ENCODE results near the gene PRKCZ.
A peak's percentile ranks its signal among the peaks of the same experiment; 100 is the strongest.
"Not testable (repeated sequence)": the region's sequence is repeated elsewhere in the genome, so short reads cannot be mapped to it uniquely, and the experiment has no call there.

Gene PRKCZ

GRCh38 chr1:2085080-2085479 is 34.9 kb downstream of the PRKCZ start:
- DNase-seq (ENCODE audit: low spot score) = no peak

DNA sequence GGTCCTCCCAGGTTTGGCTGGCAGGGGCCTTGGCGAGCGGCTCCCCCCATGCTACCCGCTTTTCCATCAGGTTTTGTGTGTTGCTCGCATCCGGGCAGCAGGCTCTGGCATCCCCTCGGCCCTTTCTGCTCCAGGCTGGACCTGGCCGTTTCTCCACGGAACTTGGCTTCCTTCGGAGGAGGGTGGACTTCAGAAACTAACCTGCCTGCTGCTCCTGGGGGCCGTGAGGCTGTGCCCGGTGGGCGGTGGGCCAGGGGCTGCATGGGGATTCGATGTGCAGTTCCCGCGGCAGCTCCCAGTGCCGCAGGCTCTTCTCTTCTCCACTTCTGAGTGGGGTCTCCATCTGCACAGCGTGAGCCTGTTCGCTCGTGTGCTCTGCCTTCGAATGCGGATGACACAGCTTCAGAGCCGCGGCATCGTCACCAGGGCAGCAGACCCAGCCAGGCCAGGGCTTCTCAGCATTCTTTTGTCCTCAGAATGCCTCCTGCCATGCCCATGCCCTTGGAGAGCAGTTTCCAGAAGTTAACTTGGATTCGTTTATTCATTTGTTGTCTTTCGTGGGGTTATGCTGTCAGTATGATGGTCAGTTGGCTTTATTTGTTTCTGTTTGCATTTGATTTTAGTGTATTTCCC is 36.4 kb downstream of the PRKCZ start:
- DNase-seq (ENCODE audit: low spot score) = no peak

- DNase-seq (ENCODE audit: low spot score) = no peak
These were observed 37.6 kb downstream of the PRKCZ start for GRCh38 chr1:2087766-2088165.

GRCh38 chr1:2088458-2088857 is 38.2 kb downstream of the PRKCZ start:
- DNase-seq (ENCODE audit: low spot score) = no peak

GRCh38 chr1:2089051-2089450 is 38.8 kb downstream of the PRKCZ start:
- DNase-seq (ENCODE audit: low spot score) = no peak

GRCh38 chr1:2090216-2090890 is 40.1 kb downstream of the PRKCZ start:
- no peak for DNase-seq (ENCODE audit: low spot score)

DNA sequence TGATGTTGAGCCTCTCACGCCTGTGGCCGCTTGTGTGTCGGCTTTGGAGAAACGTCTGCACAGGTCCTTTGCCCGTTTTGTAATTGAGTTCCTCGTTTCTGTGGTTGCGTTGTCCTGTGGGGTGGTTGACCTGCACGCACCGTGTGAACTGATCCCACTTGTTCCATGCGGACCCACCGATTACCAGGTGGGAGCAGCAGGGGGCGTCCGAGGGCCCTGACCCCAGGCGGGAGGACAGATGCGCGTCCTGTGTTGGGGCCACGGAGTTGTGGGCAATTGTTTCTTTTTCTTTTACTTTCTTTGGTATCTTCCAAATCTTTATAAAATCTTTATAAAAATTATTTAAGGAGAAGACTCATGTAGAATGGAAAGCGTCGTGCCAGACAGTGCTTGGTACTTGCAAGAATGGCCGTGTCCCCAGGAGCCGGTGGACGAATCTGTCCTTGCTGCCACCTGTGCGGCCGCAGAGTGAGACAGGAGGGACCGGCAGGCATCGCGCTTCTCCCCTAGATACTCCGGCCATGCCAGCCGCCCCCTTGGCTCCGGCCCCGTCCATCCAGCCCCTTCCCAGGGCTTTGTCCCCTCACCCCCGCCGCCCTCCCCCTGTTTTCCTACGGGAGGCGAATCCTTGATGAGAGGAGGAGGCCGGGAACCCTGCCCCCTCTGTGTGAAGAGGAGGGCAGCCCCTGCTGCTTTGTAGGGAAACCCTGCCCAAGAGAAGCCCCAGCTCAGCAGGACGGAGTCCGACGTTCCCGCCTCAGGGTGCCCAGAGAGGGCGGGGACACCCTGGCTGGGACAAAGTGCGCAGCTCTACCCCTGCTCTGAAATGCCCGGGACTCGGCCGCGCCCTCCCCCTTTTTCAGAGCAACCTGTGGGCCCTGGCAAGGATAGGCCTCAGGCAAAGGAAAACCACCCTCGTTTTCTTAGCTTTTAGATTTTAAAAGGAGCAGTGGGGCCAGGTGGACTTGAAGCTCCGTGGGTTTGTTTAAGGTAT is 41.7 kb downstream of the PRKCZ start:
- peak; percentile 38 for DNase-seq (ENCODE audit: low spot score)

DNA sequence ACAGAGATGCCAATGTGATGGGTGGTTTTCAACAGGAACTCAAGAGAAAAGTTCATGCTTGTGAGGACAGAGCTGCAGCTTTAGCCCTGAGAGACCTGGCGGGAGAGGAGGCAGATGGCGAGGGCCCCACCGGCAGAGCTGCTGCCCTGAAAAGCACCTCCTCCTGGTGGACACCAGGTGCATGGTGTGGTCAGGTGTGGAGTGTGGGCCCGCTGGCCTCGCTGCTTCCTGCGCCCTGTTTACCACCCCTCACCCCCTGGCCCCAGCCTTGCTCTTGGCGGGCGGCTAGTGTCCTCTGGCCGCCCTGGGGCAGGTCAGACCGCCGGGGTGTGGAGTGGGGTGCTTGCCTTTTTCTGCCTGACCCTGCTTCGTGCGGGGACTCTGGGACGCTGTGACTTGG is 42.8 kb downstream of the PRKCZ start:
- DNase-seq (ENCODE audit: low spot score) = no peak

DNA sequence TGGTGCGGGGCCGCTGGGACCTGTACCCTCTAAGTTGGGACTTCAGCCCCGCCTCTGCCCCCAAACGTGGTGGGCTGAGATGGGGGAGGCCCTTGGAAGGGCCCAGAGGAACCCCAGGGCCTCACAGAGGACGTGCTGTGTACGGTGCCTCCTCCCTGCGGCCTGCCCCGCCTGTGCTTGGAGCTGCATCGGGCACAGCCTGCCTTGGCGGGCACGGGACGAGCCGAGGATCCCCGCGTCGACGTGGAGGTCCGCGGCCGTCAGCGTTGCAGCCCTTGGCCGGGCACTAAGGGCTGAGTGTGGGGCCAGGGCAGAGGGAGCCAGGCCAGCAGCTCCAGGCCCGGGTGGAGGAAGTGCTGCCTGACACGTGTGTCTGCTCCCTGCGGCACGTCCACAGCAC is 43.4 kb downstream of the PRKCZ start:
- no peak for DNase-seq (ENCODE audit: low spot score)

DNA sequence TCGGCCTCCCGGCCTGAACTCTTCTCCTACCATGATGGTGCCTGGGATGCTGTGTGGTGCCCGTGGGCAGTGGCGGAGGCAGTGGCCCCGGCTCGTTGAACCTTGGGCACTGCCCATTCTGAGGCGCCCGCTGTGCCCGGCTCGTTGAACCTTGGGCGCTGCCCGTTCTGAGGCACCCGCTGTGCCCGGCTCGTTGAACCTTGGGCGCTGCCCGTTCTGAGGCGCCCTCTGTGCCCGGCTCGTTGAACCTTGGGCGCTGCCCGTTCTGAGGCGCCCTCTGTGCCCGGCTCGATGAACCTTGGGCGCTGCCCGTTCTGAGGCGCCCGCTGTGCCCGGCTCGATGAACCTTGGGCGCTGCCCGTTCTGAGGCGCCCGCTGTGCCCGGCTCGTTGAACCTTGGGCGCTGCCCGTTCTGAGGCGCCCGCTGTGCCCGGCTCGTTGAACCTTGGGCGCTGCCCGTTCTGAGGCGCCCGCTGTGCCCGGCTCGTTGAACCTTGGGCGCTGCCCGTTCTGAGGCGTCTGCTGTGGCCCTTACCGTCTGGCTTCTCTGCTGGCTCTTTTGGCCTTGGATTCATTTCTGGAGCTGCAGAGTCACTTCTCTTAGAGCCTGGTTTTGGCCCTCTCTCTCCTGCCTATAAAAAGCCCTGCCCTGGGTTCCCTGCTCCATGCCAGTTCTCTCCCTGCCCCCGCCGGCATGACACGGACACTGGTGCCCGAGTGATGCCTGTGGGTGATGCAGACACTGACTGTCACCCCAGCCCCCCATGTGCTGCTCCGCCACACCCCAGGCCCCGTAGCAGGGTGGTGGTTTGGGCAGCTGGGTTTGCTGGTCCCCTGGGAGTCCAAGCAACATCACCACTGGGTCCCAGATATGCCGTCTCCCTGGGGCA is 44.3 kb downstream of the PRKCZ start:
- not testable (repeated sequence) for DNase-seq (ENCODE audit: low spot score)

- DNase-seq (ENCODE audit: low spot score) = no peak
These were observed 45.2 kb downstream of the PRKCZ start for GRCh38 chr1:2095394-2095793.

GRCh38 chr1:2095981-2096736 is 45.9 kb downstream of the PRKCZ start:
- no peak for DNase-seq (ENCODE audit: low spot score)

- no peak for DNase-seq (ENCODE audit: low spot score)
These were observed 47.4 kb downstream of the PRKCZ start for GRCh38 chr1:2097386-2098300.

- no peak for DNase-seq (ENCODE audit: low spot score)
These were observed 48.1 kb downstream of the PRKCZ start for GRCh38 chr1:2098301-2098698.

- DNase-seq (ENCODE audit: low spot score) = no peak
These were observed 48.9 kb downstream of the PRKCZ start for GRCh38 chr1:2098839-2099785.

DNA sequence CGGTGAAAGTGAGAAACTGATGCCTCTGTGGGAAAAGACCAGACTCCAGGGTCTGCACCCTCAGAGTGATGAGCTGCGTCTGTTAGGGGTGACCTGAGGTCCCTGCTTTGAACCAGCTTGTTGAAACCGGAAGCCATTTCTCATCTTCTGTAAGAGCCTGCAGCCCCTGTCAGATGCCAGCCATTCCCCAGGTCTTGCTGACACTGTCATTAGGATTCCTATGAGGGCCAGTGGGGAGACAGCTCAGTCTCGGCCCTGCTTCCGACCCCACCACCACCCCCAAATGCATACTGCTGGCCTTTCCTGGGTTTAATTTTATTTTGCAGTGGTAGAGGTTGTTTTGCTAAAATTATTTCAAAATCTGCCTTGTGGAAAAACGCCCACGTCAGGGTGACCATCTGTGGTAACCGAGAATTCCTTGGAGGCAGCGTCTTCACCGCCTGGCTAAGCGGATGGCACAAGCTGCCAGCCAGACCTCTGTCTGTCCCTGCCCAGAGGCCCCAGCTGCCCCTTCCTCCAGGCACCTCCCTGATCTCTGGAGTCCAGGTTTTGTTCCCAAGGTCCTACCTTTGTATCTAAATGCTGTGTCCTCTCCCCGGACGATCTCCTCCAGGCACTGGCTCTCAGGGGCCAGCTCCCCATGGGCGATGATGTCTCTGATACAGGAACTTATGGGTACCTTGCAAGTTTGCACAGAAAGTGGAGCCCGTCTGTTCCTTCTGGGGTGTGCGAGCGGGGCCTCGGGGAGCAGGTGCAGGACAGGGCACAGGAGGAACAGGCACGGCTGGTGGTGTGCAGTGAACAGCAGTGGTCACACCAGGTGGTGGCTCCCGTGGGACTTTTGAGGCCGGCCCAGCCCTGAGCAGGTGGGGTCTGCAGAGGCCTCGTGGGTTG is 49.9 kb downstream of the PRKCZ start:
- no peak for DNase-seq (ENCODE audit: low spot score)

DNA sequence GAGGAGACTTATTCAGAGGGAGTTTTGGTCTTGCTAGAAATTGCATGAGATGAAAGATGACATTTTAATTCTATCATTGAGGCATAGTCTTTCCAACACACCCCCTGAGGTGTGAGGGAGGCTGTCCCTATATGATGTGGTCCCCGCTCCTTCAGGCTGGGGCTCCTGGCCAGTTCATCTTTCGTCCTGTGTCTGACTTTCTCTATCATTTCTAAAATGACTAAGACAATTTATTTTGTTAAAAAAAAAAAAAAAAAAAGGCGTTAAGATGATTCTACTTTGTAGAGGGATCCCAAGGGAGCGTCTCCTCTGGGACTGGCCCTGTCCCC is 50.5 kb downstream of the PRKCZ start:
- DNase-seq (ENCODE audit: low spot score) = no peak

GRCh38 chr1:2101531-2101930 is 51.3 kb downstream of the PRKCZ start:
- DNase-seq (ENCODE audit: low spot score) = no peak

All from activated CD4-positive, alpha-beta T cell treated with anti-CD3 and anti-CD28 coated beads, Interleukin-2, Interleukin-4, amounts not matched to agents 100 ng/mL and 50 ng/mL, durations not matched to agents 16 hours and 8 hours (primary cell).